Vagina (tissue), 2 donors: Measurements from ENCODE around the gene SEPHS2. TPM values are rescaled to one million over a fixed set of nuclear protein-coding genes. Genes with fewer than 3 reads are reported as not detected.
"Not testable (repeated sequence)": the region's sequence is repeated elsewhere in the genome, so short reads cannot be mapped to it uniquely, and the experiment has no call there.

Source experiments
- DNase-seq, 2 donors: peaks; one replicate each; pipeline ENCODE4 v3.0.0-alpha.2; 2017; ENCODE audit errors: extremely low spot score in 2 of 2
- H3K27ac ChIP-seq: fragments of 200-600 bp; sonication (generic); one replicate; pipeline ENCODE4 v1.5.1; 2019
- H3K27me3 ChIP-seq: fragments of 200-600 bp; sonication (generic); one replicate; pipeline ENCODE4 v1.5.1; 2019
- H3K36me3 ChIP-seq, 2 donors: fragments of 200-600 bp; sonication (generic); one replicate each; pipeline ENCODE4 v1.5.1; 2017 to 2019
- H3K4me1 ChIP-seq: fragments of 200-600 bp; sonication (generic); one replicate; pipeline ENCODE4 v1.5.1; 2019
- H3K4me3 ChIP-seq, 2 donors: fragments of 200-600 bp; sonication (generic); 1 replicate in 1 of 2; 2 replicates in 1 of 2; pipeline ENCODE4 v1.5.1; 2016 to 2019
- H3K9me3 ChIP-seq: fragments of 200-600 bp; sonication (generic); one replicate; pipeline ENCODE4 v1.5.1; 2019
- POLR2A ChIP-seq, 2 donors: fragments of 450-650 bp; IDR thresholded peaks; one replicate each; pipeline ENCODE4 v1.6.1; 2017; ENCODE audit warnings: antibody characterized with exemption in 2 of 2, mild to moderate bottlenecking in 2 of 2, moderate library complexity in 2 of 2
- POLR2AphosphoS5 ChIP-seq, 2 donors: sonication (generic); formaldehyde crosslinking; IDR thresholded peaks; one replicate each; pipeline ENCODE4 v1.9.0; 2017; ENCODE audit warnings: antibody characterized with exemption in 2 of 2, mild to moderate bottlenecking in 2 of 2, low read depth in 1 of 2; ENCODE audit not compliant: insufficient read depth in 1 of 2
- intact Hi-C: fragments of 100-400 bp; cut with DNase I; formaldehyde crosslinking; loops from one replicate; pipeline ENCODE4 v1.15.1; 2023
- total RNA-seq: library from RNA; depleted of rRNA; stranded (reverse); fragments of >200 nt; gene quantifications from one replicate; pipeline ENCODE4 v1.2.3, GENCODE V29; 2016
- TF ChIP-seq, protein P1 (sequence below), 3 experiments: fragments of 450-650 bp in 2 of 3; fragments of 200-600 bp in 1 of 3; sonication (generic) in 1 of 3; IDR thresholded peaks; one replicate each; pipeline ENCODE4 v1.5.1; 2017 to 2019; ENCODE audit warnings: antibody characterized with exemption in 3 of 3, mild to moderate bottlenecking in 2 of 3, moderate library complexity in 2 of 3

The SEPHS2 gene
- total RNA-seq, 1 donor from 2014 or later = 28.0 TPM

DNA sequence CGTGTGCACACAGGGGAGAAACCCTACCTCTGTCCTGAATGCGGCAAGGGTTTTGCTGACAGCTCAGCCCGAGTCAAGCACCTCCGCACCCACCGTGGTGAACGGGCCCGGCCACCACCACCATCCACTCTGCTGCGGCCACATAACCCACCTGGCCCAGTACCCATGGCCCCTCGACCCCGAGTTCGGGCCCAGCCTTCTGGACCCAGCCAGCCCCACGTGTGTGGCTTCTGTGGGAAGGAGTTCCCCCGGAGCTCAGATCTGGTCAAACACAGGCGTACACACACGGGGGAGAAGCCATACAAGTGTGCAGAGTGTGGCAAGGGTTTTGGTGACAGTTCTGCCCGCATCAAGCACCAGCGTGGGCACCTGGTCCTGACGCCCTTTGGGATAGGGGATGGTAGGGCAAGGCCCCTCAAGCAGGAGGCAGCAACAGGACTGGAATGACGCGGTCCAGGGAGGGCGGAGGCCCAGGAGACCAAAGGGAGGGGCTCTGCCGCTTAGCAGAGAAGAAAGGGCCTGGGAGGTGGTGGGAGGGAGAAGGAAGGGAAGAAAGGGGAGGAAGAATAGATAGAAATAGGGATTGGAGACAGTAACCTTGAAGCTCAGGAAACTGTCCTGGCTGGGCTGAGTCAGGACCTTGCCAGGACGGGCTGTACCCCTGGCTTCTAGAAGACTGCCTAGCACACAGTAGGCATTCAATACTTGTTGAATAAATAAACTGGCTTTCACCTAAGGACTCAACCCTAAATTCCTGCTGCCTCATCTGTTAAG lies 46.8 kb downstream of the SEPHS2 start:
- DNase-seq = no peak
- H3K27ac ChIP-seq = peak overlapping the region; percentile 88
- TF ChIP-seq POLR2AphosphoS5 (IDR thresholded peaks at IDR 0.05; ENCODE audit: insufficient read depth in 1 of 2, low read depth in 1 of 2) (no peak), POLR2A (IDR thresholded peaks at IDR 0.05) (no peak)
- TF ChIP-seq, protein P1, sequence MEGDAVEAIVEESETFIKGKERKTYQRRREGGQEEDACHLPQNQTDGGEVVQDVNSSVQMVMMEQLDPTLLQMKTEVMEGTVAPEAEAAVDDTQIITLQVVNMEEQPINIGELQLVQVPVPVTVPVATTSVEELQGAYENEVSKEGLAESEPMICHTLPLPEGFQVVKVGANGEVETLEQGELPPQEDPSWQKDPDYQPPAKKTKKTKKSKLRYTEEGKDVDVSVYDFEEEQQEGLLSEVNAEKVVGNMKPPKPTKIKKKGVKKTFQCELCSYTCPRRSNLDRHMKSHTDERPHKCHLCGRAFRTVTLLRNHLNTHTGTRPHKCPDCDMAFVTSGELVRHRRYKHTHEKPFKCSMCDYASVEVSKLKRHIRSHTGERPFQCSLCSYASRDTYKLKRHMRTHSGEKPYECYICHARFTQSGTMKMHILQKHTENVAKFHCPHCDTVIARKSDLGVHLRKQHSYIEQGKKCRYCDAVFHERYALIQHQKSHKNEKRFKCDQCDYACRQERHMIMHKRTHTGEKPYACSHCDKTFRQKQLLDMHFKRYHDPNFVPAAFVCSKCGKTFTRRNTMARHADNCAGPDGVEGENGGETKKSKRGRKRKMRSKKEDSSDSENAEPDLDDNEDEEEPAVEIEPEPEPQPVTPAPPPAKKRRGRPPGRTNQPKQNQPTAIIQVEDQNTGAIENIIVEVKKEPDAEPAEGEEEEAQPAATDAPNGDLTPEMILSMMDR (IDR thresholded peaks at IDR 0.05) = no peak
- H3K4me3 ChIP-seq = no peak overlapping the region
- intact Hi-C loops = no loop called here
- H3K36me3 ChIP-seq = no peaks in the 10 kb centered on the region
- no peaks in the 10 kb centered on the region for H3K9me3 ChIP-seq
- peaks cover 53% of the 10 kb centered on the region for H3K4me1 ChIP-seq
- no peaks in the 10 kb centered on the region for H3K27me3 ChIP-seq

GRCh38 chr16:30397776-30398660 lies 47.7 kb downstream of the SEPHS2 start:
- H3K4me3 ChIP-seq = no peak overlapping the region
- H3K36me3 ChIP-seq = no peaks in the 10 kb centered on the region
- no peak overlapping the region for H3K27ac ChIP-seq
- DNase-seq = no peak
- H3K9me3 ChIP-seq = no peaks in the 10 kb centered on the region
- intact Hi-C loops = no loop called here
- peaks cover 53% of the 10 kb centered on the region for H3K4me1 ChIP-seq
- H3K27me3 ChIP-seq = no peaks in the 10 kb centered on the region
- TF ChIP-seq POLR2A (IDR thresholded peaks at IDR 0.05) = no peak
- TF ChIP-seq, protein P1 (IDR thresholded peaks at IDR 0.05) = no peak
- TF ChIP-seq POLR2AphosphoS5 (IDR thresholded peaks at IDR 0.05; ENCODE audit: insufficient read depth in 1 of 2, low read depth in 1 of 2) = no peak

DNA sequence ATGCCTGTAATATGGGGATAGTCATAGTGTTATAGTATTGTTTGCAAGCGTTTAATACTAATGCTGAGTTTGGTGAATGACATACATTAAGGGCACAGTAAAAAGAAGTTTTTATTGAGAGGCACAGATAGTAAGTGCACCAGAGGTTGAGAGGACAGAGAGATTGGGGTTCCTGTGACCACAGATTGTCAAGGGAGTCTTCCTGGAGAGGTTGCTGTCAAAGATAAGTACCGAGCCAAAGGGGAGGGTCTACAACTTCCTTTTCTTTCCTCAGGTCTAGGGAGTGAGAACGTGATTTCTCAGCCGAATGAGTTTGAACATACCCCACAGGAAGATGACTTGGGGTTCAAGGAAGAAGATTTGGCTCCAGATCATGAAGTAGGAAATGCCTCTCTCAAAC lies 48.6 kb downstream of the SEPHS2 start:
- no peaks in the 10 kb centered on the region for H3K36me3 ChIP-seq
- TF ChIP-seq POLR2A (IDR thresholded peaks at IDR 0.05) = no peak
- no peak for TF ChIP-seq POLR2AphosphoS5 (IDR thresholded peaks at IDR 0.05; ENCODE audit: insufficient read depth in 1 of 2, low read depth in 1 of 2)
- TF ChIP-seq, protein P1 (IDR thresholded peaks at IDR 0.05) = no peak
- H3K27me3 ChIP-seq = no peaks in the 10 kb centered on the region
- intact Hi-C loops = no loop called here
- no peak overlapping the region for H3K27ac ChIP-seq
- no peaks in the 10 kb centered on the region for H3K9me3 ChIP-seq
- peaks cover 53% of the 10 kb centered on the region for H3K4me1 ChIP-seq
- no peak for DNase-seq
- H3K4me3 ChIP-seq = no peak overlapping the region

DNA sequence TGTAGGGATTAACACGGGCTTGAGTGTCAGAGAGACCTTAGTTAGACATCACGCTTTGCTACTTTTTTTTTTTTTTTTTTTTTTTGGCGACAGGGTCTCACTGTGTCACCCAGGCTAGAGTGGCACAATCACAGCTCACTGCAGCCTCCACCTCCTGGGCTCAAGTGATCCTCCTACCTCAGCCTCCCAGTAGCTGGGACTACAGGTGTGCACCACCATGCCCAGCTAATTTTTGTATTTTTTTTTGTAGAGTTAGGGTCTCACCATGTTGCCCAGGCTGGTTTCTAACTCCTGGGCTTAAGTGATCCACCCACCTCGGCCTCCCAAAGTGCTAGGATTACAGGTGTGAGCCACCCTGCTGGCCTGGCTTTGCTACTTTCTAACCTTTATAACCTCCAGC lies 49.0 kb downstream of the SEPHS2 start:
- H3K9me3 ChIP-seq, DNase-seq, H3K36me3 ChIP-seq, H3K27me3 ChIP-seq, intact Hi-C loops, H3K4me3 ChIP-seq, H3K27ac ChIP-seq: not testable (repeated sequence)
- peaks cover 53% of the 10 kb centered on the region for H3K4me1 ChIP-seq

DNA sequence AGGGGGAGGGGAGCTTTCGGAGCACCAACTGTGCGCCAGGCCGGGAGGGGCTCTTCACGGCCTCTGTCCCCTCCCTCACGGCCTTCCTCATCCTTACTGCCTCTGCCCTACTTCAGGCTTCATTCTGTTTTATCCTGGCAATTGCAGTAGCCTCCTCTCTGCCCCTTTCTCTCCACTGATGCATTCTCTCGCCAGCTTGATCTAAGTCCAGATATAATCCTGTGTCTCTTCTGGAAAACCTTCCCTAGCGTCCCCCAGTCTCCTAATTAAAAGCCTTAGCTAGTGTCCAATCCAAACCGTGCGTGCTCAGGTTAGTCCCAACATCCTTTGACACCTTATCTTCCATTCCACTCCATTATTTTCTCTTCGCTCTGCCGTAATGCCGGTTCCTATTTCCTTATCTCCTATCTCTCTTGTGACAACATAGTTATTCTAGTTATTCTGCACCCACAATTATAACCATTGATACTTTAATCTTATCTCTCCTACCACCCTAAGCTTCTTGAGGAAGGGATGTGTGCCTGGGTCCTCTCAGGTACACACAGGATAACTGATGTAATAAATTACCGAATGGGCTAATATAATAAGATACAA lies 49.6 kb downstream of the SEPHS2 start:
- DNase-seq = no peak
- TF ChIP-seq POLR2A (IDR thresholded peaks at IDR 0.05) = no peak
- no peak for TF ChIP-seq POLR2AphosphoS5 (IDR thresholded peaks at IDR 0.05; ENCODE audit: insufficient read depth in 1 of 2, low read depth in 1 of 2)
- TF ChIP-seq, protein P1 (IDR thresholded peaks at IDR 0.05) = no peak
- no peaks in the 10 kb centered on the region for H3K27me3 ChIP-seq
- peaks cover 52% of the 10 kb centered on the region for H3K4me1 ChIP-seq
- intact Hi-C loops = no loop called here
- no peaks in the 10 kb centered on the region for H3K9me3 ChIP-seq
- H3K4me3 ChIP-seq = peak overlapping the region; percentile 83 to 95
- H3K27ac ChIP-seq = peak overlapping the region; percentile 72
- H3K36me3 ChIP-seq = no peaks in the 10 kb centered on the region
